Vagina (tissue), 2 donors: ENCODE results near the gene C4BPA.

ENCODE experiments used
- CTCF ChIP-seq, 3 experiments: fragments of 450-650 bp in 2 of 3; fragments of 200-600 bp in 1 of 3; sonication (generic) in 1 of 3; IDR thresholded peaks; one replicate each; pipeline ENCODE4 v1.5.1; 2017 to 2019; ENCODE audit warnings: antibody characterized with exemption in 3 of 3, mild to moderate bottlenecking in 2 of 3, moderate library complexity in 2 of 3
- POLR2AphosphoS5 ChIP-seq, 2 donors: sonication (generic); formaldehyde crosslinking; IDR thresholded peaks; one replicate each; pipeline ENCODE4 v1.9.0; 2017; ENCODE audit warnings: antibody characterized with exemption in 2 of 2, mild to moderate bottlenecking in 2 of 2, low read depth in 1 of 2; ENCODE audit not compliant: insufficient read depth in 1 of 2

- TF ChIP-seq POLR2AphosphoS5 (IDR thresholded peaks at IDR 0.05; ENCODE audit: insufficient read depth in 1 of 2, low read depth in 1 of 2), result no peak
- TF ChIP-seq CTCF (IDR thresholded peaks at IDR 0.05), result no peak
Observed at GRCh38 chr1:207128336-207128921, 24.4 kb downstream of the C4BPA start.
